ENCODE measurements around the gene RAVER1.
"Not testable (repeated sequence)": the region's sequence is repeated elsewhere in the genome, so short reads cannot be mapped to it uniquely, and the experiment has no call there.

Gene RAVER1

GRCh38 chr19:10343495-10343894 is 10.2 kb upstream of the RAVER1 start:
- Histone ChIP-seq H3K4me1 (ENCODE audit: control insufficient read depth, insufficient read depth, low read length) (no peaks in the 10 kb centered on the region), H3K27me3 (ENCODE audit: control insufficient read depth in 1 of 2, insufficient read depth in 2 of 2, low read length in 2 of 2) (no peaks in the 10 kb centered on the region), H3K9ac (ENCODE audit: low read length in 2 of 2) (no peak overlapping the region), H3K9me3 (ENCODE audit: control insufficient read depth in 2 of 2, low read length in 2 of 2) (no peaks in the 10 kb centered on the region), H3K4me3 (ENCODE audit: low read length in 2 of 2) (no peak overlapping the region), H3K27ac (ENCODE audit: low read length) (no peak overlapping the region), H3K36me3 (ENCODE audit: control insufficient read depth in 2 of 2, insufficient read depth in 2 of 2, low read length in 2 of 2) (no peaks in the 10 kb centered on the region)

- Histone ChIP-seq H3K27ac (ENCODE audit: low read length) (no peak overlapping the region), H3K4me1 (ENCODE audit: control insufficient read depth, insufficient read depth, low read length) (peaks cover 3% of the 10 kb centered on the region), H3K9me3 (ENCODE audit: control insufficient read depth in 2 of 2, low read length in 2 of 2) (no peaks in the 10 kb centered on the region), H3K36me3 (ENCODE audit: control insufficient read depth in 2 of 2, insufficient read depth in 2 of 2, low read length in 2 of 2) (no peaks in the 10 kb centered on the region), H3K4me3 (ENCODE audit: low read length in 2 of 2) (no peak overlapping the region), H3K27me3 (ENCODE audit: control insufficient read depth in 1 of 2, insufficient read depth in 2 of 2, low read length in 2 of 2) (no peaks in the 10 kb centered on the region), H3K9ac (ENCODE audit: low read length in 2 of 2) (no peak overlapping the region)
Observed at GRCh38 chr19:10339977-10340376, 6.6 kb upstream of the RAVER1 start.

GRCh38 chr19:10339380-10339960 is 6.1 kb upstream of the RAVER1 start, which contains the start of gene ICAM3:
ICAM3 (minus strand) TSS chr19:10339624; CDS start chr19:10339614, 10 bp downstream.
- no peaks in the 10 kb centered on the region for H3K36me3 ChIP-seq (ENCODE audit: control insufficient read depth in 2 of 2, insufficient read depth in 2 of 2, low read length in 2 of 2)
- no peak within 1 kb of the TSS for H3K4me3 ChIP-seq (ENCODE audit: low read length in 2 of 2)
- peaks cover 8% of the 10 kb centered on the region for H3K4me1 ChIP-seq (ENCODE audit: control insufficient read depth, insufficient read depth, low read length)
- no peak within 1 kb of the TSS for H3K9ac ChIP-seq (ENCODE audit: low read length in 2 of 2)
- H3K9me3 ChIP-seq (ENCODE audit: control insufficient read depth in 2 of 2, low read length in 2 of 2): no peaks in the 10 kb centered on the region
- H3K27ac ChIP-seq (ENCODE audit: low read length): no peak within 1 kb of the TSS
- H3K27me3 ChIP-seq (ENCODE audit: control insufficient read depth in 1 of 2, insufficient read depth in 2 of 2, low read length in 2 of 2): no peaks in the 10 kb centered on the region

- Histone ChIP-seq H3K4me3 (ENCODE audit: low read length in 2 of 2) (no peak overlapping the region), H3K36me3 (ENCODE audit: control insufficient read depth in 2 of 2, insufficient read depth in 2 of 2, low read length in 2 of 2) (no peaks in the 10 kb centered on the region), H3K9ac (ENCODE audit: low read length in 2 of 2) (no peak overlapping the region), H3K27me3 (ENCODE audit: control insufficient read depth in 1 of 2, insufficient read depth in 2 of 2, low read length in 2 of 2) (no peaks in the 10 kb centered on the region), H3K27ac (ENCODE audit: low read length) (no peak overlapping the region), H3K9me3 (ENCODE audit: control insufficient read depth in 2 of 2, low read length in 2 of 2) (no peaks in the 10 kb centered on the region), H3K4me1 (ENCODE audit: control insufficient read depth, insufficient read depth, low read length) (peaks cover 13% of the 10 kb centered on the region)
Observed at GRCh38 chr19:10338940-10339339, 5.6 kb upstream of the RAVER1 start.

GRCh38 chr19:10336725-10337124 is 3.4 kb upstream of the RAVER1 start:
- H3K9me3 ChIP-seq (ENCODE audit: control insufficient read depth in 2 of 2, low read length in 2 of 2); H3K4me3 ChIP-seq (ENCODE audit: low read length in 2 of 2); H3K36me3 ChIP-seq (ENCODE audit: control insufficient read depth in 2 of 2, insufficient read depth in 2 of 2, low read length in 2 of 2); H3K9ac ChIP-seq (ENCODE audit: low read length in 2 of 2); H3K27me3 ChIP-seq (ENCODE audit: control insufficient read depth in 1 of 2, insufficient read depth in 2 of 2, low read length in 2 of 2); H3K27ac ChIP-seq (ENCODE audit: low read length): not testable (repeated sequence)
- peaks cover 29% of the 10 kb centered on the region for H3K4me1 ChIP-seq (ENCODE audit: control insufficient read depth, insufficient read depth, low read length)

GRCh38 chr19:10335352-10335985 is 2.1 kb upstream of the RAVER1 start:
- no peak overlapping the region for H3K27ac ChIP-seq (ENCODE audit: low read length)
- peaks cover 0 to under 1% of the 10 kb centered on the region in 2 donors for H3K36me3 ChIP-seq (ENCODE audit: control insufficient read depth in 2 of 2, insufficient read depth in 2 of 2, low read length in 2 of 2)
- no peaks in the 10 kb centered on the region for H3K27me3 ChIP-seq (ENCODE audit: control insufficient read depth in 1 of 2, insufficient read depth in 2 of 2, low read length in 2 of 2)
- H3K9me3 ChIP-seq (ENCODE audit: control insufficient read depth in 2 of 2, low read length in 2 of 2): no peaks in the 10 kb centered on the region
- peaks cover 31% of the 10 kb centered on the region for H3K4me1 ChIP-seq (ENCODE audit: control insufficient read depth, insufficient read depth, low read length)
- H3K4me3 ChIP-seq (ENCODE audit: low read length in 2 of 2): peak overlapping the region in 1 of 2 donors; percentile 91
- no peak overlapping the region for H3K9ac ChIP-seq (ENCODE audit: low read length in 2 of 2)

- Histone ChIP-seq H3K36me3 (ENCODE audit: control insufficient read depth in 2 of 2, insufficient read depth in 2 of 2, low read length in 2 of 2) (peaks cover 4 to 6% of the 10 kb centered on the region in 2 donors), H3K4me1 (ENCODE audit: control insufficient read depth, insufficient read depth, low read length) (peaks cover 31% of the 10 kb centered on the region), H3K4me3 (ENCODE audit: low read length in 2 of 2) (peak overlapping the region; percentile 89 to 91), H3K9ac (ENCODE audit: low read length in 2 of 2) (peak overlapping the region; percentile 50 to 55), H3K9me3 (ENCODE audit: control insufficient read depth in 2 of 2, low read length in 2 of 2) (no peaks in the 10 kb centered on the region), H3K27me3 (ENCODE audit: control insufficient read depth in 1 of 2, insufficient read depth in 2 of 2, low read length in 2 of 2) (no peaks in the 10 kb centered on the region), H3K27ac (ENCODE audit: low read length) (no peak overlapping the region)
Observed at GRCh38 chr19:10334588-10335351, 1.4 kb upstream of the RAVER1 start.

- H3K4me1 ChIP-seq (ENCODE audit: control insufficient read depth, insufficient read depth, low read length): peaks cover 31% of the 10 kb centered on the region
- H3K36me3 ChIP-seq (ENCODE audit: control insufficient read depth in 2 of 2, insufficient read depth in 2 of 2, low read length in 2 of 2): peaks cover 12% of the 10 kb centered on the region in 2 donors
- peak overlapping the region; percentile 82 for H3K27ac ChIP-seq (ENCODE audit: low read length)
- peak overlapping the region; percentile 89 to 91 for H3K4me3 ChIP-seq (ENCODE audit: low read length in 2 of 2)
- no peaks in the 10 kb centered on the region for H3K9me3 ChIP-seq (ENCODE audit: control insufficient read depth in 2 of 2, low read length in 2 of 2)
- peak overlapping the region; percentile 54 to 55 for H3K9ac ChIP-seq (ENCODE audit: low read length in 2 of 2)
- H3K27me3 ChIP-seq (ENCODE audit: control insufficient read depth in 1 of 2, insufficient read depth in 2 of 2, low read length in 2 of 2): no peaks in the 10 kb centered on the region
Observed at GRCh38 chr19:10333758-10334587, 644 bp upstream of the RAVER1 start.

GRCh38 chr19:10332158-10332964 is 968 bp downstream of the RAVER1 start:
- H3K9ac ChIP-seq (ENCODE audit: low read length in 2 of 2): peak overlapping the region; percentile 54 to 75
- no peaks in the 10 kb centered on the region for H3K27me3 ChIP-seq (ENCODE audit: control insufficient read depth in 1 of 2, insufficient read depth in 2 of 2, low read length in 2 of 2)
- H3K9me3 ChIP-seq (ENCODE audit: control insufficient read depth in 2 of 2, low read length in 2 of 2): no peaks in the 10 kb centered on the region
- peaks cover 31% of the 10 kb centered on the region for H3K4me1 ChIP-seq (ENCODE audit: control insufficient read depth, insufficient read depth, low read length)
- H3K4me3 ChIP-seq (ENCODE audit: low read length in 2 of 2): peak overlapping the region; percentile 88 to 89
- peaks cover 27 to 28% of the 10 kb centered on the region in 2 donors for H3K36me3 ChIP-seq (ENCODE audit: control insufficient read depth in 2 of 2, insufficient read depth in 2 of 2, low read length in 2 of 2)
- peak overlapping the region; percentile 82 for H3K27ac ChIP-seq (ENCODE audit: low read length)

GRCh38 chr19:10329555-10329954 is 3.8 kb downstream of the RAVER1 start:
- Histone ChIP-seq H3K4me1 (ENCODE audit: control insufficient read depth, insufficient read depth, low read length) (peaks cover 24% of the 10 kb centered on the region), H3K9me3 (ENCODE audit: control insufficient read depth in 2 of 2, low read length in 2 of 2) (no peaks in the 10 kb centered on the region), H3K27me3 (ENCODE audit: control insufficient read depth in 1 of 2, insufficient read depth in 2 of 2, low read length in 2 of 2) (no peaks in the 10 kb centered on the region), H3K4me3 (ENCODE audit: low read length in 2 of 2) (no peak overlapping the region), H3K9ac (ENCODE audit: low read length in 2 of 2) (no peak overlapping the region), H3K27ac (ENCODE audit: low read length) (no peak overlapping the region), H3K36me3 (ENCODE audit: control insufficient read depth in 2 of 2, insufficient read depth in 2 of 2, low read length in 2 of 2) (peaks cover 40 to 41% of the 10 kb centered on the region in 2 donors)

All from stomach smooth muscle (tissue), 2 donors.